CD4-positive, alpha-beta T cell treated with Interleukin-15 for 1 hour (primary cell): ENCODE results near the gene NMRAL1.

Source experiments
- DNase-seq: peaks from one replicate; pipeline ENCODE4 v3.0.0-alpha.2; 2020

The NMRAL1 gene

GRCh38 chr16:4463522-4464163, 10.8 kb downstream of the NMRAL1 start:
- DNase-seq, result no peak

- no peak for DNase-seq
Measured at GRCh38 chr16:4461250-4462085, 13.0 kb downstream of the NMRAL1 start.

DNA sequence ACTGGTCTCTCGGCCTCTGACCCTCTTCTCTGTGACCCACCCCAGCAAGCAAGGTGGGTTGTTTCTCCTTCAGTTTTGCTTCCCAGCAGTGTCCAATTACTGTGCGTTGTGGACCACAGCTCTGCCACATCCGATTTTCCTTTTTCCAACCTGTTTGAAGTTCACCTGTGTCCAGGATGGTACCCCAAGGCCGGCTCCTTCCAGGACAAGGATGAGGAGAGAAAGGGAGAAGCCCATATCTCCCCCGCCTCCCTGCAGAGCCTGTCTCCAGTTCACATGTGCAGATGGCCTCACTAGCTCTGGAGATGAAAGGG, 13.5 kb downstream of the NMRAL1 start:
- no peak for DNase-seq

- DNase-seq, result no peak
Measured at GRCh38 chr16:4455951-4456350, 18.5 kb downstream of the NMRAL1 start.

- DNase-seq, result no peak
Measured at GRCh38 chr16:4455081-4455480, 19.3 kb downstream of the NMRAL1 start.

DNA sequence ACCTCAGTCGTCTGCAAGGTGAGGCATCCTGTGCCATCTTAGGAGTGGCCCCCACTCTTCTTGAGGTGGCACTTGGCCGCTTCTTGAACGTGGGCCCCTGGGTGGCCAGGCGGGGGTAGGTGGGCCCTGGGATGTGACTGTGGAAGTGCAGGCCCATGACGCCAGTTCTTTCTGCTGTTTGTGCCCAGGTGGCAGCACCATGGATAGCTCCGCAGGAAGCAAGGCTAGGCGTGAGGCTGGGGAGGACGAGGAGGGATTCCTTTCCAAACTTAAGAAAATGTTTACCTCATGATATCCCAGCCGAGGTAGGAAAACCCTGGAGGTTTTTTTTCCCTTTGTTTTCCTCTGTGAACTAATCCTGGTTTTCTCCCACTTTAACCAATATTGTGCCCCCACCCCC, 19.8 kb downstream of the NMRAL1 start:
- DNase-seq, result no peak

DNA sequence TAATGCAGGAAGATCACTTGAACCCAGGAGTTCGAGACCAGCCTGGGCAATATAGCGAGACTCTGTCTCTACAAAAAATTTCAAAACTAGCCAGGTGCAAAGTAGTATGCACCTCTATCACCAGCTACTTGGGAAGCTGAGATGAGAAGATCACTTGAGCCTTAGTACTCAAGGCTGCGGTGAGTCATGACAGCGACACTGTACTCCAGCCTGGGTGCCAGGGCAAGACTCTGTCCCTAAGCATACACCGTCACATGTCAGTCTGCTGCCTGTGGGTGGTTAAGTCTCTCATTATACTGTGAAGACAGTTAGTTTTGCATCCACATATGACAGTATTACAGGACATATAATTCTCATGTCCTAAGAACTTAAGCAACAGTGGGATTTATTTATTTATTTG, 21.8 kb downstream of the NMRAL1 start:
- DNase-seq, result no peak

DNA sequence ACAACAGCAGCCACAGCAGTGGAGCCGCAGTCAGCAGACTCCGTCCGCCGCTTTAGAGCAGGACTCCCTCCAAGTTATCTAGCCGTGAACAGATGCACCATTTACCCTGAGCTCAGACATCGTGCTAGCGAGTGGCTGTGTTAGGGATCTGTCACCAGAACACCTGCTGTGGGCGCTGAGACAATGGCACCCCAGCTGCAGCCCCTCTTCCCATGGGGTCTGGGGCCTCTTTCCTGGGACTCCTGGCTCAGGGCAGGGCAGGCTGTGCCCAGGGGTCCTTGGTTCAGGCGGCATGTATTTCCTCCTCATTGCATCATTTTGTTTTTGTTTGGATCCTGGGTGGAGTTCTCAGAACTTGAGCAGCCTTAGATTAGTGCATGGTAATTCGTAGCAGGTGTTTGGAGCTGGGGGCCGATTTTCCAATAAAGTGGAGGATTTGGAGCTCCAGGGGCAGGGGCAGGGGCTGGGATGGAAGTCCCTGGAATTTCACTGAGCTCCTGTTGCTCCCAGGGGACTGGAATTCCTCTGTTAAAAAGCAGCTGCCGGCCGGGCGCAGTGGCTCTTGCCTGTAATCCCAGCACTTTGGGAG, 23.4 kb downstream of the NMRAL1 start:
- DNase-seq, result no peak

GRCh38 chr16:4450430-4450829, 24.0 kb downstream of the NMRAL1 start:
- no peak for DNase-seq

DNA sequence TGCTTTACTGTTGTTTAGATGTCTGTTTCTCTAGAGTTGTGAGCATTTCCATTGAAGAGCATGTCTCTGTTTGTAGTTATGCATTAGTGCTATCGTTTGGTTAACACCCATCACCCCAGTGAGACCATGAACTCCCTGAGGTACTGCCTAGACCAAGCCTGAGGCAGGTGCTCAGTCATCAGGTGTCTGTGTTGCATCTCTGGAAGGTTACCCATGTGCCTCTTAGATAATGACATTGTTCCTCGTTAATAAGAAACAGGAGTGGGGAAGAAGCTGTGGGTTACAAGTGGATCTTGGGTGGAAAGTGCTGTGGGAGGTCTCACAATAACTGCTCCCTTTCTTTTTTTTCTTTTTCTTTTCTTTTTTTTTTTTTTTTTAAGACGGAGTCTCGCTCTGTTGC, 30.4 kb downstream of the NMRAL1 start:
- no peak for DNase-seq

- no peak for DNase-seq
Measured at GRCh38 chr16:4443271-4443670, 31.2 kb downstream of the NMRAL1 start.

- no peak for DNase-seq
Measured at GRCh38 chr16:4442371-4442770, 32.1 kb downstream of the NMRAL1 start.

GRCh38 chr16:4437366-4437765, 37.1 kb downstream of the NMRAL1 start:
- no peak for DNase-seq

DNA sequence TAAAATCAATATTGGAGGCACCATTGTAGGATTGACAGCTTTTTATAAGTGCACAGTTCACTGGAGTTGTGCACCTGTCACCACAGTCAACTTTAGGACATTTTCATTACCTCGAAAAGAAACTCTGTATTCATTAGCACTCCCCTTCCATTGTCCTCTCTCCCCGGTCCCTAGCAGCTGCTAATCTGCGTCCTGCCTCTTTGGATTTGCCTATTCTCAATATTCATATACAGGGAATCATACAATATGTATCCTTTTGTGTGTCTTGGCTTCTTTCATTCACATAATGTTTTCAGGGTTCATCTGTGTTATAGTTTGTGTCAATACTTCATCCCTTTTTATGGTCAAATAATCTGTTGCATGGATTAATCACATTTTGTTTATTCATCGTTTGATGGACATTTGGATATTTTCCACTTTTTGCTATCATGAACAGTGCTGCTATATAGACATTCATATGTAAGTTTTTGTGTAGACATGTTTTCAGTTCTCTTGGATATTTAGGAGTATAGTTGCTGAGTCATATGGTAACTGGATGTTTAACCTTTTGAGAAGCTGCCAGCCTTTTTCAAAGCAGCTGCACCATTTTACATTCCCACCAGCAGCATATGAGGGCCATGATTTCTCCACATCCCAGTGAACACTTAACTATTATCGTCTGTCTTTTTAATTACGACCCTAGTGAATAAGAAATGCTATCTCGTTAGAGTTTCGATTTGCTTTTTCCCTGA, 38.9 kb downstream of the NMRAL1 start:
- DNase-seq, result no peak

DNA sequence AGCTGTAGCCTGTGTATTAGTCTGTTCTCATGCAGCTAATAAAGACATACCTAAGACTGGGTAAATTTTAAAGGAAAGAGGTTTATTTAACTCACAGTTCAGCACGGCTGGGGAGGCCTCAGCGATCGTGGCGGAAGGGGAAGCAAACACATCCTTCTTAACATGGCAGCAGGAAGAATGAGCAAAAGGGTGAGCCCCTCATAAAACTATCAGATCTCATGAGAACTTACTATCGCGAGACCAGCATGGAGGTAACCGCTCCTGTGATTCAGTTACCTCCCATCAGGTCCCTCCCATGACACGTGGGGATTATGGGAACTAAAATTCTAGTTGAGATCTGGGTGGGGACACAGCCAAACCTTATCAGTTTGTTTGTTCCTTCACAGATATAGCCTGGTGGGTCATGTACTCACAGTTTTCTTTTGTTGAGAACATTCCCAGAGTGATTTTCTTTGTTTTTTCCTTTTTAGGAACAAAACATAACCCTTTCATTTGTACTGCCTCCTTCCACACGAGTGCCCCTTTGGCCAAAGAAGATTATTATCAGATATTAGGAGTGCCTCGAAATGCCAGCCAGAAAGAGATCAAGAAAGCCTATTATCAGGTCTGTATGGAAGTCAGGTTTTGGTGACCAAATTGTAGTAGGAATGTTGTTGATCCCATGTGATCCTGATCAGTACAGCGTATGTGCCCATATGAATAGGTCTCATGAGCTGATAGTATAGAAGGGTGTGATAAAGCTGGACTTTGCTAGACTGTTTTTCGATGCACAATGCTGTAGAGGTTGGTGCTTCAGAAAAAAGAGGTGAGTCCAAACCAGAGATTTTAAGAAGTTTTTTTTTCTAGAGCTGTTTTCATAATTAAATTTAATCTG, 40.3 kb downstream of the NMRAL1 start:
- no peak for DNase-seq

GRCh38 chr16:4433228-4433627, 41.2 kb downstream of the NMRAL1 start:
- no peak for DNase-seq

DNA sequence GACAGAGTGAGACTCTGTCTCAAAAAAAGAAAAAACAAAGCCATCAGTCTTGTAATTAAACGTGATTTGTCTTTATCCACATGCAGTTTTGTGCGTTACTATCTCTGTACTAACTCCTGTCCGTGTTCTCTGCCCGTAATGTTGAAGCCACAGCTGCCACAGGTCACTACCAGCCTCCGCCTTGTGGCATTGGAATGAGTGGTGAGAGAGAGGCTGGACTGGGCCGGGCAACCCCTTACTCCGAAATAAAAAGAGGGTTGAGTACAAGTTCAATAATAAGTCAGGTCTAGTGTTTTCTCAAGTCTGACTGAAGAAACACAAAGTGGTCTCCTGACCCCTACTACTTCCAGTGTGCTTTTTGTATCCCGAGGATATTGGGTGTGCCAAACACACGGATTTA, 43.4 kb downstream of the NMRAL1 start:
- no peak for DNase-seq

DNA sequence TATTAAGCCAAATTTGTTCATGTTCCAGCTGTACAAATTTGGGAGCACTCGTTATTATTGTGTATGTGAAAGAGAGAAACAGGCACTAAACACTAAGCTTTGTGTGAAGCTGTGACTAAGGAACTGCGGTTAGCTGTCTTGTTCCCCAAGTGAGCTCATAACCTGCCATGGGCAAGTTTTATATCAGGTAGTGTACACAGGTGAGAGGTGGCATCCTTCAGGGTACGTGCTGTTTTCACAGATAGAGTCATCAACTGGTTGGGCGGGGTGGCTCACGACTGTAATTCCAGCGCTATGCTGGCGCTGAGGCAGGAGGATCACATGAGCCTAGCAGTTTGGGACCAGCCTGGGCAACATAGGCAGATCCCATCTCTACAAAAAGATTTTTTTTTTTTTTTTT, 45.9 kb downstream of the NMRAL1 start:
- DNase-seq, result no peak

DNA sequence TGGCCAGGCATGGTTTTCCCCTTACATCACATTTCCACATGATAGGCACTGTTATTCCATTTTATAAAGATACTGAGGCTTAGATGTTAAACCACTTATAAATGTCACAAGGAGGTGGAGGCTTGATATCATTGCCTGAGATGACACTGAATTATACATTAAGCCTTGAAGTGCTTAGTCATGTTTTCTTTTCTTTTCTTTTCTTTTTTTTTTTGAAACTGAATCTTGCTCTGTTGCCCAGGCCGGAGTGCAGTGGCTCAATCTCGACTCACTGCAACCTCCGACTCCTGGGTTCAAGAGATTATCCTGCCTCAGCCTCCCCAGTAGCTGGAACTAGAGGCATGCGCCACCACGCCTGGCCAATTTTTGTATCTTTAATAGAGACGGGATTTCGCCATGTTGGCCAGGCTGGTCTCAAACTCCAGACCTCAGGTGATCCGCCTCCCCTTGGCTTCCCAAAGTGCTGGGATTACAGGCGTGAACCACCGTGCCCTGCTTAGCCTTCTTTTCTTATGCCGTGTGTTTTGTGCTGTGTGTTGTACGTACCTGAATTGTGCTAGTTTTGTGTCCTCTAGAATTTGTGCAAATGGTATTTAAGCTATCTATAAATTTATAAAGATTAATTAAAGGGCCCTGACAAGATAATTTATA, 47.6 kb downstream of the NMRAL1 start:
- DNase-seq, result no peak

DNA sequence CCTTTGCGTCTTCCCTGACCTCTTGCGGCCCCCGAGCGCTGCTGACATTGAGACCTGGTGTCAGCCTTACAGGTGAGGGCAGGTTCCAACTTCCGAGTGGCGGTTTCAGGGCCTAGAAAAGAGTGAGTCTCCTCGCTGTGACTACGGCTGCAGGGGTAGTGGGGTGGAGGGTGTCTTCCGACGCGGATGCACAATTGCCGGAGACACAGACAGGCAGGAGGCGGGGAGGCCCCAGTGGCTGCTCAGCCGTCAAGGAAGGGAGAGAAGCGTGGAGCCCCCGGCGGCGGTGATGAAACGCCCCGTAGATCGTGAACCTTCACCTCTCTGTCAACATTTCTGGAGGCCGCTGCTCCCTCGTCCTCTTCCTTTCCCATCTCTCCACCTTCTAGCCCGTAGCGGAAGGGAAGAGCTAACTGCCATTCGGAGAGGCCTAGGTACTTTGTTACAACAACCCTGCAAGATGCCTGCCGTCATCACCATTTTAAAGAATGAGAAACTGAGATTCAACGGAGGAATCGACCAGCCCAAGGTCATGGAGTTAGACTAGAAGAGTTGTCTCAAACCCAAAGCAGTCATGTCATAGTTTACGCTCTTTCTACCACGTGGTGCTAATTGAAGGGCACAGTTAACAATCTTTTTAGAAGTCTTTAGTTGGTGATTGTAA, 48.3 kb downstream of the NMRAL1 start:
- no peak for DNase-seq

DNA sequence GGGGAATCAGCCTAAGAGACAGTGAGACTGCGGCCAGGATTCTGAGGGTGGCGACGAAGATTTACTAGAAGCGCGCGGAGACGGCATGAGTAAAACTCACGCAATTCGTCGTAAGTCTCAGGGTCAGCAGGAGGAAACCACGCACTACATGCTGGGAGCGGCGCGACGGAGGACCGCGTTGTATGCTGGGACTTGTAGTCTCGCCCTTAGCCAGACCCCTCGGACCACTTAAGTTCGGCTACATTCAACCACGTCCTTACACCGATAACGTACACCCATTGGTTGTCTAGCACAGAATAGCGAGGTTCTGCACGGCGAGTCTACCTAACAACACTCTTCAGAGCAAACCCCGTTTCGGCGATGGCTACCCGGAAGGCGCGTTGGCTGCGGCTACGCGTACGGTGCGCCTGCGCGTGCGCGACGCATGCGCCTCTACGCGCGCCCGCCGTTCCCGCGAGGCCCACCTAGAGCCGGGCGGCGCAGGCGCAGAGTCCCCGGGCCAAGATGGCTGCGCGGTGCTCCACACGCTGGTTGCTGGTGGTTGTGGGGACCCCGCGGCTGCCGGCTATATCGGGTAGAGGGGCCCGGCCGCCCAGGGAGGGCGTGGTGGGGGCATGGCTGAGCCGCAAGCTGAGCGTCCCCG, 48.9 kb downstream of the NMRAL1 start, which contains the start of gene DNAJA3:
Gene DNAJA3, plus strand, starts transcription at position 491 of the 643 bp plus-strand sequence. Its CDS starts 14 bp downstream, at position 505.
- DNase-seq, result peak; percentile 92
